ENCODE measurements around the gene TCF7L1. TPM values are rescaled to one million over a fixed set of nuclear protein-coding genes. Genes with fewer than 3 reads are reported as not detected.
A peak's percentile ranks its signal among the peaks of the same experiment; 100 is the strongest.

Gene TCF7L1
- total and polyA plus RNA-seq, 2 of the 13 experiments (the other 11 are each of a cell fraction or from before 2014, with no cell fraction given) = 0.04 to 0.15 TPM

GRCh38 chr2:85354286-85355072 is 221.3 kb downstream of the TCF7L1 start, which contains the start of the genes ELMOD3 and RETSAT (continued):
- TF ChIP-seq ZNF550 (CRISPR knock-in tag; IDR thresholded peaks at IDR 0.05; ENCODE audit: borderline replicate concordance) = no peak
- peak; percentile 87; the same call in 1 of the 2 replicates for TF ChIP-seq ZNF558 (CRISPR knock-in tag; IDR thresholded peaks at IDR 0.05; ENCODE audit: borderline replicate concordance)
- peak; percentile 70; the same call in 1 of the 2 replicates for TF ChIP-seq SNAI1 (CRISPR knock-in tag; IDR thresholded peaks at IDR 0.05; ENCODE audit: borderline replicate concordance)
- TF ChIP-seq BATF2 (CRISPR knock-in tag; IDR thresholded peaks at IDR 0.05) = no peak
- TF ChIP-seq ZNF761 (CRISPR knock-in tag; conservative IDR thresholded peaks at IDR 0.05) = peak; percentile 99
- peak; percentile 94 for TF ChIP-seq ARID4A (CRISPR knock-in tag; IDR thresholded peaks at IDR 0.05; ENCODE audit: borderline replicate concordance)
- TF ChIP-seq ZBTB8A (CRISPR knock-in tag; IDR thresholded peaks at IDR 0.05; ENCODE audit: borderline replicate concordance, low read depth) = peak; percentile 85; the same call in 1 of the 2 replicates
- TF ChIP-seq TFE3 (CRISPR knock-in tag; IDR thresholded peaks at IDR 0.05) = peak; percentile 66
- peak; percentile 91; the same call in 1 of the 2 replicates for TF ChIP-seq AHR (CRISPR knock-in tag; IDR thresholded peaks at IDR 0.05)
- TF ChIP-seq ZNF264 (CRISPR knock-in tag; IDR thresholded peaks at IDR 0.05) = peak; percentile 94
- TF ChIP-seq BCLAF1 (IDR thresholded peaks at IDR 0.05) = no peak
- TF ChIP-seq XBP1 (CRISPR knock-in tag; IDR thresholded peaks at IDR 0.05) = no peak
- peak; percentile 73 for TF ChIP-seq FOXA3 (CRISPR knock-in tag; IDR thresholded peaks at IDR 0.05)
- TF ChIP-seq STAG1 (CRISPR knock-in tag; IDR thresholded peaks at IDR 0.05) = peak; percentile 27; the same call in 1 of the 2 replicates
- TF ChIP-seq ZNF431 (CRISPR knock-in tag; IDR thresholded peaks at IDR 0.05; ENCODE audit: borderline replicate concordance, low read depth) = peak; percentile 74; the same call in 1 of the 2 replicates
- no peak for TF ChIP-seq FOXP1 (IDR thresholded peaks at IDR 0.05)
- TF ChIP-seq FOXP1 (CRISPR knock-in tag; IDR thresholded peaks at IDR 0.05) = peak; percentile 25; the same call in 1 of the 2 replicates
- TF ChIP-seq ZNF234 (CRISPR knock-in tag; conservative IDR thresholded peaks at IDR 0.05) = no peak
- peak; percentile 78 for TF ChIP-seq POGZ (CRISPR knock-in tag; IDR thresholded peaks at IDR 0.05)
- TF ChIP-seq KDM5B (CRISPR knock-in tag; IDR thresholded peaks at IDR 0.05; ENCODE audit: borderline replicate concordance) = peak; percentile 76
- TF ChIP-seq ISX (CRISPR knock-in tag; conservative IDR thresholded peaks at IDR 0.05) = 0 out of 2 replicates have a peak, but pooled peaks have one; percentile 87

Data from HepG2 (cell line).